ENCODE data around the gene C5.
A peak's percentile ranks its signal among the peaks of the same experiment; 100 is the strongest.

The C5 gene

DNA sequence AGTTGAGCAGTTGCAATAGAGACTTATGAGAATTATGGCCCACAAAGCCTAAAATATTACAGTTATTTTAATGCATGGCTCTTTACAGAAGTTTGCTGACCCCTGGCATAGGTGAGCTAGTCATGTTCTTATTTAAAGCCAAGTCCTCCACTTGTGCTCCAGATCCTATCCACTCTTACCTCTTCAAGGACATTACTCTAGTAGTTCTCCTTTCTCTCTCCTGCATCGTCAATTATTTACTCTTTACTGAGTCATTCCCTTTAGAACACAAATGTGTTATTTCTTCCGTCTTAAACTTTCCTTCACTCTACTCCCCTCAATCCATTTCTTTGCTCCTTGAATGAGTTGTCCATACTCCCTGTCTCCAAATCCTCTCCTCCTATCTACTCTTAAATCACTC, 102.9 kb downstream of the C5 start:
- H3K4me3 ChIP-seq, result no peak overlapping the region
- no peak for DNase-seq (ENCODE audit: low spot score)
- peak overlapping the region; percentile 73 to 93 for H3K27ac ChIP-seq
- TF ChIP-seq, protein P1, sequence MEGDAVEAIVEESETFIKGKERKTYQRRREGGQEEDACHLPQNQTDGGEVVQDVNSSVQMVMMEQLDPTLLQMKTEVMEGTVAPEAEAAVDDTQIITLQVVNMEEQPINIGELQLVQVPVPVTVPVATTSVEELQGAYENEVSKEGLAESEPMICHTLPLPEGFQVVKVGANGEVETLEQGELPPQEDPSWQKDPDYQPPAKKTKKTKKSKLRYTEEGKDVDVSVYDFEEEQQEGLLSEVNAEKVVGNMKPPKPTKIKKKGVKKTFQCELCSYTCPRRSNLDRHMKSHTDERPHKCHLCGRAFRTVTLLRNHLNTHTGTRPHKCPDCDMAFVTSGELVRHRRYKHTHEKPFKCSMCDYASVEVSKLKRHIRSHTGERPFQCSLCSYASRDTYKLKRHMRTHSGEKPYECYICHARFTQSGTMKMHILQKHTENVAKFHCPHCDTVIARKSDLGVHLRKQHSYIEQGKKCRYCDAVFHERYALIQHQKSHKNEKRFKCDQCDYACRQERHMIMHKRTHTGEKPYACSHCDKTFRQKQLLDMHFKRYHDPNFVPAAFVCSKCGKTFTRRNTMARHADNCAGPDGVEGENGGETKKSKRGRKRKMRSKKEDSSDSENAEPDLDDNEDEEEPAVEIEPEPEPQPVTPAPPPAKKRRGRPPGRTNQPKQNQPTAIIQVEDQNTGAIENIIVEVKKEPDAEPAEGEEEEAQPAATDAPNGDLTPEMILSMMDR (IDR thresholded peaks at IDR 0.05), result no peak

DNA sequence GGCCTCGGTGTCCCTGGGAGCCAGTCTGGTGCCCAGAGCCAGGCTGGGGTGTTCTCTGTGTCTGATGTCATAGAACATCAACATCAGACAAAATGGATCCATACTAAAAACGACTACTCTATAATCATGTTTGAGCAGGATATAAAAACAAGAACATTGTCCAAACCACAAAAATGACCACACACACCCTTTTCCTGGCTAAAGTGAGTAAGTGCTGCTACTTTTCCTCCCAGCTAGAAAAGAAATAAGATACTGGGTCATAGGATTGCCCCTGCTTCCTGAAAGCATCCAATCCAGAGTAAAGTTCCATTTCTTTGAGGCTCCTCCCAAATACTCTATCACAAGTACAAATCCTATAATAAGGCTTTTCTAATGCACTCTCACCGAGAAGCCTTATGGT, 103.8 kb downstream of the C5 start:
- TF ChIP-seq, protein P1 (IDR thresholded peaks at IDR 0.05), result no peak
- DNase-seq (ENCODE audit: low spot score), result no peak
- H3K27ac ChIP-seq, result peak overlapping the region; percentile 73 to 93
- no peak overlapping the region for H3K4me3 ChIP-seq

DNA sequence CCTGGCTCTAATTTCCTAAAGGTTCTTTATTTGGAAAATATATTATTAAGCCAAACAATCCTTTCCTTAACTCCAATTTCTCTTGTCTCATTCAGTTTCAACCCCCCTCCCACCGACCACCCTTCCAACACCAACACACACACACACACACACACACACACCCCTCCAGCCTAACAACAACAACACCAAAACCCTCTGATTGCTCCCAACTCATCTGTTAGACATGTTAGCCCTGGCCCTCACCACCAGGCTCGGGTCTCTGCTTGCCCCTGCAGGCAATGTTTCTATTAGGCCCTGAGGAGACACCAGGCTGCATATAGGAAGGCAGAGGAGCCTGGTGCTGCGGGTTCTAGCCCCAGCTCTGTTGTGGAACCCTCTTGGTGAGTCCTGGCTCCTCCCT, 105.1 kb downstream of the C5 start:
- DNase-seq (ENCODE audit: low spot score), result no peak
- Histone ChIP-seq H3K27ac (peak overlapping the region; percentile 27 to 44), H3K4me3 (no peak overlapping the region)
- TF ChIP-seq, protein P1 (IDR thresholded peaks at IDR 0.05), result no peak

GRCh38 chr9:120944434-120944843, 105.6 kb downstream of the C5 start:
- TF ChIP-seq, protein P1 (IDR thresholded peaks at IDR 0.05), result no peak
- Histone ChIP-seq H3K27ac (peak overlapping the region; percentile 38 to 44), H3K4me3 (no peak overlapping the region)
- no peak for DNase-seq (ENCODE audit: low spot score)

DNA sequence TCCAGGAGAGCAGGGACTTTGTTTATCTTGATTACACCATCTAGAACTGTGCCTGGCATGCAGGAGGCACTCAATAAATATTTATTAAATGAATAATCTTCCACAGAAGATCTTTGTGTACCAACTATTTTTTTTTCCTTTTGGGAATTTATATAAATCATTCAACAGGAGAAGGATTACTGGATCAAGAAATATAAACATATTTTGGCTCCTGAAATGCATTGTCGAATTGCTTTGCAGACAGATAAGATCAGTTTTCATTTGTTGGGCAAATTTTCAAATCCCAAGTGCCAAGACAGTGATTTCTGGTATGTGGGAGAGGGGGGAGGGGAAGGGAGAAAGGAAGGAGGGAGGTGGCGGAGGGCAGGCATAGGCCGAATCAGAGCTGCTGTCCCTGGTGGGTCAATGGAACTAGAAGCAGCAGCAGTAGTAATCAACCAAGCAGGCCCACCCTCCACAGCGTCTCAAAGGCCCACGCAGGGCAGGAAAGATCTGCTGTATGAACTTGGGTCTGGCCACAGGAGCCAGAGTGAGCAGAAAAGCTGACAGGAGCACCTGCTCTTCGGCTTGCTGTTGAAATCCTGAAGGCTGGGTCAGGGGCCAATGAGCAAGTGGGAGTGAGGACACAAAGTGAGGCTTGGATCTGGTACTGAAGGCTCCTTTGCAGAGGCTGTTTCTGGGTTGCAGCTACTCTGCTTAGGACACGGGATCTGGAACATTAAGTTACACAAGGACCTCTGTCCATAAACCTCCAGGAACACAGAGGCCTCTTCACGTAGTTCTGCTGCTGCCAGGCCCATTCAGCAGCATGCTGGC, 107.7 kb downstream of the C5 start:
- H3K27ac ChIP-seq, result peak overlapping the region; percentile 89 to 94
- DNase-seq (ENCODE audit: low spot score), result no peak
- no peak overlapping the region for H3K4me3 ChIP-seq
- TF ChIP-seq, protein P1 (IDR thresholded peaks at IDR 0.05), result no peak

- Histone ChIP-seq H3K27ac (peak overlapping the region; percentile 68 to 89), H3K4me3 (no peak overlapping the region)
- TF ChIP-seq, protein P1 (IDR thresholded peaks at IDR 0.05), result no peak
- no peak for DNase-seq (ENCODE audit: low spot score)
Measured at GRCh38 chr9:120941046-120941770, 108.9 kb downstream of the C5 start.
